K562 (cell line): ENCODE data around the gene XPA. TPM values are rescaled to one million over a fixed set of nuclear protein-coding genes. Genes with fewer than 3 reads are reported as not detected.

ENCODE experiments used
- CCNT2 ChIP-seq: IDR thresholded peaks from 2 replicates; pipeline ENCODE4 v1.6.1; 2011; ENCODE audit warnings: borderline replicate concordance, low read depth, mild to moderate bottlenecking, moderate library complexity, mixed read lengths, low read length; ENCODE audit not compliant: insufficient read length; ENCODE audit errors: extremely low read depth
- E2F6 ChIP-seq, 2 experiments: IDR thresholded peaks; 2 replicates each; pipeline ENCODE4 v1.6.1; 2011; ENCODE audit warnings: borderline replicate concordance in 1 of 2, control low read depth in 1 of 2, low read depth in 1 of 2, low read length in 1 of 2, mild to moderate bottlenecking in 1 of 2, mixed read lengths in 1 of 2, moderate library complexity in 1 of 2; ENCODE audit not compliant: insufficient read depth in 1 of 2, insufficient read length in 1 of 2, poor library complexity in 1 of 2, severe bottlenecking in 1 of 2; ENCODE audit errors: extremely low read depth in 1 of 2
- EHMT2 ChIP-seq: fragments of 450-650 bp; IDR thresholded peaks from 2 replicates; pipeline ENCODE4 v1.6.1; 2018; ENCODE audit warnings: antibody characterized with exemption
- FOSL1 ChIP-seq: fragments of 200-800 bp; sonication (Bioruptor generic); conservative IDR thresholded peaks from 2 replicates; pipeline ENCODE4 v1.6.1; 2016; ENCODE audit warnings: missing genetic modification characterization, missing compliant biosample characterization
- MEF2A ChIP-seq: IDR thresholded peaks from 2 replicates; pipeline ENCODE4 v1.6.1; 2011; ENCODE audit warnings: low read depth, mild to moderate bottlenecking, low read length, moderate library complexity; ENCODE audit not compliant: control insufficient read depth
- MYC ChIP-seq, 2 experiments: fragments of 250-450 bp in 1 of 2; sonication (Bioruptor Pico) in 1 of 2; IDR thresholded peaks; 2 replicates each; pipeline versions ENCODE4 v1.5.1 to v1.6.1; 2012 to 2021; ENCODE audit warnings: low read depth in 2 of 2, borderline replicate concordance in 1 of 2, improper control_type of control experiment in 1 of 2, low read length in 1 of 2, mild to moderate bottlenecking in 1 of 2, moderate library complexity in 1 of 2
- NCOA4 ChIP-seq: fragments of 450-650 bp; IDR thresholded peaks from 2 replicates; pipeline ENCODE4 v1.6.1; 2018; ENCODE audit warnings: mild to moderate bottlenecking; ENCODE audit not compliant: partially characterized antibody
- NR4A1 ChIP-seq, 2 experiments: fragments of 250-450 bp in 1 of 2; fragments of 450-650 bp in 1 of 2; sonication (Bioruptor Pico) in 1 of 2; IDR thresholded peaks; 2 replicates each; pipeline versions ENCODE4 v1.4.0 to v1.6.1; 2016 to 2020; ENCODE audit warnings: mild to moderate bottlenecking in 2 of 2, missing compliant biosample characterization in 1 of 2, missing genetic modification characterization in 1 of 2, moderate library complexity in 1 of 2
- NRF1 ChIP-seq, 2 experiments: fragments of 450-650 bp; IDR thresholded peaks in 1 of 2; conservative IDR thresholded peaks in 1 of 2; 2 replicates each; pipeline ENCODE4 v1.6.1; 2014; ENCODE audit warnings: mild to moderate bottlenecking in 2 of 2
- PML ChIP-seq: IDR thresholded peaks from 2 replicates; pipeline ENCODE4 v1.6.1; 2012; ENCODE audit warnings: low read length, inconsistent platforms
- RB1 ChIP-seq: fragments of 450-650 bp; IDR thresholded peaks from 2 replicates; pipeline ENCODE4 v1.6.1; 2017; ENCODE audit warnings: low read depth, mild to moderate bottlenecking
- SMARCB1 ChIP-seq: IDR thresholded peaks from 2 replicates; pipeline ENCODE4 v1.6.1; 2011; ENCODE audit warnings: improper control_type of control experiment, low read depth; ENCODE audit not compliant: insufficient read length
- SNAPC5 ChIP-seq: fragments of 250-450 bp; sonication (Bioruptor Pico); IDR thresholded peaks from 2 replicates; pipeline ENCODE4 v1.8.0; 2021; ENCODE audit warnings: moderate library complexity, mild to moderate bottlenecking, inconsistent platforms
- STAT5B ChIP-seq: fragments of 250-450 bp; sonication (Bioruptor Pico); IDR thresholded peaks from 2 replicates; pipeline ENCODE4 v1.8.0; 2021; ENCODE audit warnings: mild to moderate bottlenecking, inconsistent platforms
- XRCC5 ChIP-seq: fragments of 200-400 bp; formaldehyde crosslinking; IDR thresholded peaks from 2 replicates; pipeline ENCODE4 v1.6.1; 2017; ENCODE audit warnings: low read depth, mild to moderate bottlenecking, low read length
- ZBTB34 ChIP-seq: fragments of 250-450 bp; sonication (Bioruptor Pico); IDR thresholded peaks from 2 replicates; pipeline ENCODE4 v1.8.0; 2021; ENCODE audit warnings: mild to moderate bottlenecking, moderate library complexity
- ZNF212 ChIP-seq: fragments of 450-650 bp; formaldehyde crosslinking; IDR thresholded peaks from 2 replicates; pipeline ENCODE4 v1.4.0; 2020; ENCODE audit warnings: mild to moderate bottlenecking
- ZNF274 ChIP-seq: IDR thresholded peaks from 2 replicates; pipeline ENCODE4 v1.6.1; 2011; ENCODE audit warnings: low read depth, mild to moderate bottlenecking, low read length, moderate library complexity, borderline replicate concordance
- ZNF354B ChIP-seq: fragments of 250-450 bp; sonication (Bioruptor Pico); IDR thresholded peaks from 2 replicates; pipeline ENCODE4 v1.4.0; 2020
- ZNF766 ChIP-seq: fragments of 200-800 bp; sonication (Bioruptor generic); conservative IDR thresholded peaks from 2 replicates; pipeline ENCODE4 v1.6.1; 2016; ENCODE audit warnings: missing genetic modification characterization, missing compliant biosample characterization
- polyA plus RNA-seq, 8 experiments: library from polyadenylated mRNA; depleted of rRNA in 4 of 8; stranded (reverse) in 5 of 8; unstranded in 3 of 8; fragments of >200 nt; fragmentation: Nextera tagmentation in 2 of 8; fragmentation: Illumina TruSeq in 1 of 8; extraction: Ambion mirVana in 2 of 8; extraction: Trizol in 1 of 8; gene quantifications; 2 replicates each; pipeline versions ENCODE4 v1.2.1 to v1.2.3, GENCODE V29; 2011 to 2014; ENCODE audit warnings: inconsistent platforms in 1 of 8, missing spikeins in 1 of 8
- total RNA-seq, 7 experiments: library from RNA; depleted of rRNA in 6 of 7; stranded (reverse); fragments of >200 nt in 6 of 7; fragmentation: Illumina TruSeq in 2 of 7; extraction: Trizol in 2 of 7; gene quantifications; 2 replicates each; pipeline versions ENCODE4 v1.2.1 to v1.2.3, GENCODE V29; 2011 to 2021; ENCODE audit warnings: low replicate concordance in 1 of 7

The XPA gene
- total and polyA plus RNA-seq, 9 of the 15 experiments (the other 6 are each of a cell fraction or from before 2014, with no cell fraction given), result 5.1 to 18.2 (median 14.1) TPM

GRCh38 chr9:97696803-97697601 is at the start of gene XPA (continued):
- TF ChIP-seq RB1 (peak; percentile 88), NRF1 (conservative IDR thresholded peaks at IDR 0.05 in 1 of 2, IDR thresholded peaks at IDR 0.05 in 1 of 2) (peak; percentile 97), SMARCB1 (no peak), NR4A1 (CRISPR knock-in tag; IDR thresholded peaks at IDR 0.05) (no peak), NR4A1 (tag; IDR thresholded peaks at IDR 0.05) (0 out of 2 replicates have a peak, but pooled peaks have one; percentile 38), MYC (IDR thresholded peaks at IDR 0.05; ENCODE audit: low read depth, low read length) (peak; percentile 61; the same call in 1 of the 2 replicates), MYC (CRISPR knock-in tag; IDR thresholded peaks at IDR 0.05; ENCODE audit: borderline replicate concordance, low read depth) (no peak), ZNF354B (CRISPR knock-in tag) (no peak), SNAPC5 (CRISPR knock-in tag) (no peak), CCNT2 (peak; percentile 79), E2F6 (IDR thresholded peaks at IDR 0.05; ENCODE audit: borderline replicate concordance in 1 of 2, extremely low read depth in 1 of 2, insufficient read depth in 1 of 2, insufficient read length in 1 of 2, low read depth in 1 of 2, low read length in 1 of 2, poor library complexity in 1 of 2, severe bottlenecking in 1 of 2) (peak in 1 of 2 experiments; percentile 68), FOSL1 (tag) (0 out of 2 replicates have a peak, but pooled peaks have one; percentile 16), ZNF212 (CRISPR knock-in tag) (no peak), XRCC5 (no peak), ZNF274 (no peak), MEF2A (no peak), ZNF766 (CRISPR knock-in tag) (no peak), PML (peak; percentile 64; the same call in 1 of the 2 replicates), EHMT2 (no peak), ZBTB34 (CRISPR knock-in tag) (no peak), STAT5B (no peak), NCOA4 (no peak)
